Activated CD8-positive, alpha-beta T cell treated with anti-CD3 and anti-CD28 coated beads for 36 hours (primary cell): ENCODE measurements around the gene USP19. TPM values are rescaled to one million over a fixed set of nuclear protein-coding genes. Genes with fewer than 3 reads are reported as not detected.
A peak's percentile ranks its signal among the peaks of the same experiment; 100 is the strongest.

ENCODE experiments used
- ATAC-seq: fragments of 200-7000 bp; cut with Tn5 transposase; one replicate; pipeline ENCODE4 v1.10.0; 2021; ENCODE audit warnings: mild to moderate bottlenecking, moderate library complexity
- CTCF ChIA-PET: fragments of 350-600 bp; sonication (Branson Sonifier 250); formaldehyde crosslinking; loops from one replicate; lab custom pipeline; 2021; ENCODE audit warnings: antibody characterized with exemption; lab: Charles Lee
- POLR2A ChIA-PET: fragments of 350-600 bp; sonication (Branson Sonifier 250); formaldehyde crosslinking; loops from one replicate; lab custom pipeline; 2021; ENCODE audit warnings: antibody characterized with exemption; lab: Charles Lee
- DNase-seq: peaks from one replicate; pipeline ENCODE4 v3.0.0-alpha.2; 2020
- H3K27ac Mint-ChIP-seq: one replicate; pipeline ENCODE4 v1.8.0; 2021; ENCODE audit warnings: mild to moderate bottlenecking, mixed read lengths
- H3K27me3 Mint-ChIP-seq: one replicate; pipeline ENCODE4 v1.8.0; 2021; ENCODE audit warnings: mixed read lengths
- H3K36me3 Mint-ChIP-seq: one replicate; pipeline ENCODE4 v1.8.0; 2021; ENCODE audit warnings: low read depth, mixed read lengths
- H3K4me1 Mint-ChIP-seq: one replicate; pipeline ENCODE4 v1.8.0; 2021; ENCODE audit warnings: low read depth, mixed read lengths
- H3K4me3 Mint-ChIP-seq: one replicate; pipeline ENCODE4 v1.8.0; 2021; ENCODE audit warnings: mild to moderate bottlenecking, moderate library complexity, mixed read lengths
- H3K9me3 Mint-ChIP-seq: one replicate; pipeline ENCODE4 v1.8.0; 2021; ENCODE audit warnings: mixed read lengths
- CTCF ChIP-seq: fragments of 200-600 bp; IDR thresholded peaks from one replicate; pipeline ENCODE4 v1.8.0; 2022; ENCODE audit warnings: antibody characterized with exemption, mild to moderate bottlenecking
- intact Hi-C: fragments of 100-400 bp; cut with micrococcal nuclease; formaldehyde crosslinking; loops from one replicate; pipeline ENCODE4 v1.10.0; 2022
- total RNA-seq, 2 experiments: library from RNA; stranded (reverse); gene quantifications; one replicate each; pipeline ENCODE4 v1.2.3, GENCODE V29; 2021

USP19 gene
- total RNA-seq, 2 experiments from 2014 or later, result 41.0 to 41.6 TPM

GRCh38 chr3:49163609-49164008 is 43.0 kb upstream of the USP19 start:
- Mint-ChIP-seq H3K4me1 (peaks cover 43% of the 10 kb centered on the region), H3K27me3 (no peaks in the 10 kb centered on the region), H3K9me3 (no peaks in the 10 kb centered on the region), H3K36me3 (peaks cover 29% of the 10 kb centered on the region), H3K27ac (no peak overlapping the region), H3K4me3 (no peak overlapping the region)
- ChIA-PET POLR2A (interaction anchor here (0.6 to 1.5 kb wide), 4 partner anchors 44 to 400 kb away, joined by 3 to 5 read pairs (median 4); partner anchors contain the start of genes NDUFAF3 and USP19), CTCF (interaction anchor here (1.2 kb wide), 1 partner anchor 177 kb away, joined by 3 read pairs; the partner anchor contains the start of gene USP4)
- ATAC-seq, result no peak
- intact Hi-C loops, result no loop called here
- no peak for TF ChIP-seq CTCF
- no peak for DNase-seq

GRCh38 chr3:49162751-49163419 is 42.3 kb upstream of the USP19 start:
- no peak for TF ChIP-seq CTCF
- Mint-ChIP-seq H3K27me3 (no peaks in the 10 kb centered on the region), H3K27ac (peak overlapping the region; percentile 25), H3K4me1 (peaks cover 43% of the 10 kb centered on the region), H3K9me3 (no peaks in the 10 kb centered on the region), H3K4me3 (no peak overlapping the region), H3K36me3 (peaks cover 29% of the 10 kb centered on the region)
- intact Hi-C loops, result no loop called here
- ChIA-PET CTCF (interaction anchor here (1.2 to 2.6 kb wide), 2 partner anchors 9 to 177 kb away, joined by 3 to 13 read pairs; partner anchors contain the start of genes KLHDC8B and USP4), POLR2A (interaction anchor here (0.6 to 1.5 kb wide), 3 partner anchors 105 to 178 kb away, joined by 3 to 4 read pairs (median 4); partner anchors contain the start of gene NDUFAF3)
- no peak for DNase-seq
- ATAC-seq, result no peak

- POLR2A ChIA-PET, result interaction anchor here (0.6 to 1.5 kb wide), 5 partner anchors 59 to 177 kb away, joined by 3 to 4 read pairs (median 4); partner anchors contain the start of genes NDUFAF3 and QRICH1
- CTCF ChIA-PET, result interaction anchor here (2.6 kb wide), 1 partner anchor 10 kb away, joined by 13 read pairs; the partner anchor contains the start of gene KLHDC8B
Observed at GRCh38 chr3:49161808-49162530, 41.3 kb upstream of the USP19 start.

GRCh38 chr3:49161197-49161596 is 40.6 kb upstream of the USP19 start:
- DNase-seq (no peak), ATAC-seq (no peak)
- no peak overlapping the region for H3K4me3 Mint-ChIP-seq
- H3K36me3 Mint-ChIP-seq, result peaks cover 29% of the 10 kb centered on the region
- ChIA-PET POLR2A (interaction anchor here (0.7 to 1.2 kb wide), 2 partner anchors 60 to 67 kb away, joined by 3 to 4 read pairs; partner anchors contain the start of gene QRICH1), CTCF (interaction anchor here (2.6 kb wide), 1 partner anchor 10 kb away, joined by 13 read pairs; the partner anchor contains the start of gene KLHDC8B)
- TF ChIP-seq CTCF, result no peak
- H3K27ac Mint-ChIP-seq, result peak overlapping the region; percentile 76
- H3K4me1 Mint-ChIP-seq, result peaks cover 39% of the 10 kb centered on the region
- intact Hi-C loops, result no loop called here
- H3K27me3 Mint-ChIP-seq, result no peaks in the 10 kb centered on the region
- H3K9me3 Mint-ChIP-seq, result no peaks in the 10 kb centered on the region

More at GRCh38 chr3:49161808-49162530, 41.3 kb upstream of the USP19 start:
- peak overlapping the region; percentile 76 for H3K27ac Mint-ChIP-seq
- H3K4me1 Mint-ChIP-seq, result peaks cover 43% of the 10 kb centered on the region
- H3K9me3 Mint-ChIP-seq, result no peaks in the 10 kb centered on the region
- intact Hi-C loops, result no loop called here
- DNase-seq (peak; percentile 30), ATAC-seq (no peak)
- peaks cover 29% of the 10 kb centered on the region for H3K36me3 Mint-ChIP-seq
- H3K27me3 Mint-ChIP-seq, result no peaks in the 10 kb centered on the region
- no peak overlapping the region for H3K4me3 Mint-ChIP-seq
- TF ChIP-seq CTCF, result no peak
